Bone marrow (tissue), 2 donors: Measurements from ENCODE around the gene UQCC2.

Experiments
- DNase-seq, 2 donors: peaks; one replicate each; lab custom pipeline; 2025; lab: John Stamatoyannopoulos, UW

UQCC2 gene

GRCh38 chr6:33652002-33652401 is 59.5 kb downstream of the UQCC2 start:
- no peak for DNase-seq

DNA sequence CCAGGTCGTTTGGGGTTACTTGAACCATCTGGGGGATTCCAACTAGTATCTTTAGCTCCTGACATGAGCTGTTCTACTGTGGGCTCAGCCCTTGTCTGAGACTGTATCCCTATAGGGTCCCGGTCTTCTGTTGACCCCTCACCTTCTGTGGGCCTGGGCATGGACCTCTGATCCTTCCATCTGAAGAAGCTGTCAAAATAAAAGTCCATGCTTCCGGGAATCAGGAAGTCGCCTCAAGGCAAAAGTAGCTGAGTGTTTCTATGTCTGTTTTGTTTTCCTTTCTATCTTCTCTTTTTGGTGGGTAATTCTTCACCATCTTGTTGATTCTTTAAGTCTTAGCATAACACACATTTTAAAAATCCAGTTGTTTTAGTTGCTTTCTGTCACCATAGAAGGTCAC is 60.1 kb downstream of the UQCC2 start:
- no peak for DNase-seq
